OCI-M2 (cell line): Measurements from ENCODE around the gene SLC35A1.
"Not testable (repeated sequence)": the region's sequence is repeated elsewhere in the genome, so short reads cannot be mapped to it uniquely, and the experiment has no call there.

ENCODE experiments used
- DNase-seq: peaks from one replicate; lab custom pipeline; 2025; ENCODE audit not compliant: unreplicated experiment; lab: John Stamatoyannopoulos, UW

The SLC35A1 gene, protein sequence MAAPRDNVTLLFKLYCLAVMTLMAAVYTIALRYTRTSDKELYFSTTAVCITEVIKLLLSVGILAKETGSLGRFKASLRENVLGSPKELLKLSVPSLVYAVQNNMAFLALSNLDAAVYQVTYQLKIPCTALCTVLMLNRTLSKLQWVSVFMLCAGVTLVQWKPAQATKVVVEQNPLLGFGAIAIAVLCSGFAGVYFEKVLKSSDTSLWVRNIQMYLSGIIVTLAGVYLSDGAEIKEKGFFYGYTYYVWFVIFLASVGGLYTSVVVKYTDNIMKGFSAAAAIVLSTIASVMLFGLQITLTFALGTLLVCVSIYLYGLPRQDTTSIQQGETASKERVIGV

DNA sequence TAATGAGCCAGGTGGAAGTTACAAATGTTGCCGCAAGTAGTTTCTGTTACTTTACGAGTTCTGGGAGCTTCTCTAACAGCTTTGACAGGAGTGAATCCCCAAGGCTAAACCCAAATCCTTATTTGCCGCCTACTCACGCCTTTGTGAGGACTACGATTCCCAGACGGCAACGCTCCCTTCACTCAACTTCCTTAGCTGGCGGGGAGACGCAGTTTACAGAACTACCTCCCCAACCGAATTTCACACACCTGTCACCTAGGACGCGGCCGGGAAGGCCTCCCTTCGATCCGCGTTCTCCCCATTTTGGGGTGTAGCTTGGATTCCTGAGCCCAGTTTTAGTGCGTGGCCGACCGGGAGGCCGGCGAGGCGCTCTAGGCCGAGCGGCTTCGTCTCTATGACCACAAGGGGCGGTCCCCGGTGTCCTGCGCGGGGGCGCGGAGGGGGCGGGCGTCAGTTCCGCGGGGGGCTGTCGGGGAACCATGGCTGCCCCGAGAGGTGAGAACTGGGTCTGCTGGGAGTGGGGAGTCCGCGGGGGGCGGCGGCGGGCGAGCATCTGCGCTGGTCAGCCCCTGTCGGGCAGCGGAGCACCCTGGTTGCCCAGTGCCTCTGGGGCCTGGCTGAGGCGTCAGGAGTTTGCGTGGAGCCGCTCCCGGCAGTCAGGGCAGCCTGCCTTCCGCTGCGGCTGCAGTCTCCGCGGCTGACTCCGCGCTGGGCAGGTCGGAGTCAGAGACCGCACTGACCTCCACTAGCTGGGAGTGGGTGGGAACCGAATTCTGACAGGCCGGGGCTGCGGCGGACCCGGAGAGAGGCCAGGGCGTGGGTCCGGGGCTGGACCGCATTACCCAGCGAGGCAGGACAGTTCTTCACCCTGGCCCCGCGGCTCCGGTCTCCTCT is at the start of gene SLC35A1:
Gene SLC35A1, plus strand, starts transcription at position 450 of the 894 bp plus-strand sequence. Its CDS starts 30 bp downstream, at position 480.
- peak; percentile 82 for DNase-seq

DNA sequence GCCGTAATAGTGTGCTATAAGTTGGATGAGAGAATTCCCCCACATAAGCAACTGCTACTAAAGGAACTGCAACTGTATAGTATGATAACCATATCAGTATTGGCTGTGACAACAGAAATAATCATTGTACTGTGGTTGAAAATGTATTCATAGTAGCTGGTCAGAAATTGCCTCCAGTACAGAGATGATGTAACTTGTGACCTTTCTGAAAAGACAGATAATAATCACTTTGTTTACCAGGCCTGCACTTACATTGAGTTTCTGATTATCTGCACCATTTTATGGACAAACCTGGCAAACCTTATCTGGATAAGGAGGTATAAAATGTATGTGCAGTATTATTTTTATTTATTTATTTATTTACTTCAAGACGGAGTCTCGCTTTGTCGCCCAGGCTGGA is 46.0 kb upstream of the SLC35A1 start:
- DNase-seq, result no peak

DNA sequence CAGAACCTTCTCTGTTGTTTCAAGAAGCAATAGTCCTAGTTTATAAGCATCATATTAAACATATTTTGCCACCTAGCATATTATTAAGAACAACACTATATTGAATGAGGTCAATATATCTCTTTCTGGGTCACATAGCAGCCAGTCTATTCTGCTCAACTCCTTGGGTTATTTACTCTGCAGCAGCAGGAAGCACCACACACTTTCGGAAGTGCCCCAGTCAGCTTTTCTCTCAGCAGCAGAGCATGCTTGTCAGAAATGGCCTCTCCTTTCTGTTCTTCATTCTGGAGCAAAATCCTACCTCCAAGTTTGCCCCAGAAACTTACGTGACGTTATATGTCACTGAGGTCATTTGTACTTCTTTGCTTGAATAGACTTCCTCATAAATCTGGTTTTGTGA is 42.3 kb upstream of the SLC35A1 start:
- no peak for DNase-seq

DNA sequence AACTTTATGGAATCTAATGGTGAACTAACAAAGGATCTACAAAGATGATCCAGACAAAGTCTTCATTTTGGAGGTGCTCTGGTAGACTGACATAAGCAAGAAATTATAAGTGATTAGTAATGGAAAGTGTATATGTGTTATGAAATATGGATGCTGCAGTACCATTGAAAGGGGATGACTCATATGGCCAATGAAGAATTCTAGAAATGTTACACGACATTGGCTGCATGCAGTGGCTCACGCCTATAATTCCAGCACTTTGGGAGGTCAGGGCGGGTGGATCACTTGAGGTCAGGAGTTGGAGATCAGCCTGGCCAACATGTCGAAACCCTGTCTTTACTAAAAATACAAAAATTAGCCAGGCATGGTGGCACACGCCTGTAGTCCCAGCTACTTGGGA is 41.5 kb upstream of the SLC35A1 start:
- no peak for DNase-seq

DNA sequence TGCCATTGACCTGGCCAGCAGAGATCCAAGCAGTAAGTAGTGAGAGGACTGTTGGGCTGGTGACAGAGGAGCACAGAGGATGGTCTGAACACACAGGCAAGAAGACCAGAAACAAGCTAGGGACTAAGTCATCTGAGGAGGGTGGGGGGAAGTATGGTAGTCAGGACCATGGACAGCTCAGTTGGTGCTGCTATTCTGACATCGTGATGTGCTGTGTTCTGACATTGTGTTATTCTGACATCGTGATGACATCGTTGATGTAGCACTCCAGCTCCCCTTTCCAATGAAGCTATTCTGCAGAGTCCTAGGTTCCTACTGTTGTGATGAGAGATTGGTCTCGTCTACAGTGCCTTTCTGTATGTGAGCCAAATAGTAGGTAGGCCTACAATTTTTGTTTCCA is 36.3 kb upstream of the SLC35A1 start:
- peak; percentile 86 for DNase-seq

DNA sequence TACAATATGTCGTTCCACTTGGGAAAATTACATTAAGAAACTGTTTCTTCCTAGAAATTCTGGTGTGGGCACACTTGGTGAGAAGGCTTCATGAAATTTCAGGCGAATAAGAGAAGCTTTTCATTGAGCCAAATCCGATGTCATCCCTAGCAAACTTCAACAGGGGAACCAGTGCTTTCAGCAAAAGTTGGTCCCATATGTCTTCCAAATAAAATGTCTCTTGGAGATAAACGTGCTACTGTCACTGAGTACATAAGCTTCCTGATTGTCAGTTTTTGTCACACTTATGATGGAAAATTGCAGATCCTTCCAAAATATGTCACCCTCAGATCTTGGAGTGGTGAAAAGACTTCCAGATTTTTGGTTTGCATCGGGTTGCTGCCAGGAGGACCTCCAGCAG is 31.1 kb upstream of the SLC35A1 start:
- DNase-seq, result no peak

DNA sequence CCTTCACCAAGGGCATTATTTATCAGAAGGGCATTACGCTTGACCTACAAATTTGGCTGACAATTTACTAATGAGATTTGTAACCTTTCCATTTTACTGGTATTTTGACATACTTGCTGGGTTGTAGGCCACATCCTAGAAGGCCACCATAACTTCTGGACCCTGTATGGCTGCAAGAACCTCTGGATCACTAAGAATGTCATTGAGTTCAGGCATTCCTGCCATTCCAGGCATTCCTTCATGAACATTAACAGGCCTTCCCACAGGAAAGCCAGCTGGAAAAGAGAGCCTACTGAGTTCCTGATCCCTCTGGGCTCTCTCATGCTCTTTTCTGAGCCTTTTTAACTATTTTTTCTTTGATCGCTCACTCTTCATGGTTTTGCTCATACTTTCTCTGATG is 28.4 kb upstream of the SLC35A1 start:
- DNase-seq, result no peak

DNA sequence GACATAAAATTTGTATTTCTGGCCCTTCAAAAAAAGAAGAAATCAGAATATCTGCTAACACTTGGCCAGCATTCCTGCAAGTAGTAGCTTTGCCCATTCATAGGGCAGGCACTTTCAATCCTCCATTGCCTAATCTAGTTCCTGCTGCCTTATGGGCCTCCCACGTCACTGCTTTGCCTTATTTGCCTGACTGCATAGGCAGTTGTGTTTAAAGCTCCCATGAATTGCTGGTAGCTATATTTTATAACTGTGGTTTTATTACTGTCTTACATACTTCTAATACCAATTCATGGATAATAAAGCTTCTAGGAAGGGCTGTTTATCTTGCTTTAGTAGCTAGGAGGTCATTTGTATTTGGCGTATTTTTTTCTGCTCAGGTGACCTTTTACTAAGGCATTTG is 7.7 kb upstream of the SLC35A1 start:
- no peak for DNase-seq

DNA sequence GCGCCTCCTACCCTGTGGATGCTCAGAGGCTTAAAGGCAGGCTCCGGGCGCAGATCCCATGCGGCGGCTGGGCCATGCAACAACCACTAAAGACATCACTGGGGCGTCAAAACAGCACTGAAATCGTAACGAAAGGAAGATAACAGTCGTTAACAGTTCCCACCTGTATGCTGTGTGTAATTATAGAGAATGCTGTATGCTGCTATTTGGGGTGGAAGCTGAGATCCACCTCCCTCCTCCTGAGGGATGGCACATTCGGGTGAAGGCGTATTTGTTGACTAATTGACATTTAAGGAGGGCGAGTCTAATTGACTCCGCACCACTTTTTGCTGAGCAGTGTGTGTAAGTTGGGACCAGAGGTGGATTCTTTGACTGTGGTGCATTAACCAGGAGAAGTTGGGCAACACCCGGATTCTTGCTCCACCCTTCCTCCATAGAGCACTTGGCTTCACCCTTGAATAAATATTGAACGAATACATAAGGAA is 687 bp downstream of the SLC35A1 start:
- no peak for DNase-seq

DNA sequence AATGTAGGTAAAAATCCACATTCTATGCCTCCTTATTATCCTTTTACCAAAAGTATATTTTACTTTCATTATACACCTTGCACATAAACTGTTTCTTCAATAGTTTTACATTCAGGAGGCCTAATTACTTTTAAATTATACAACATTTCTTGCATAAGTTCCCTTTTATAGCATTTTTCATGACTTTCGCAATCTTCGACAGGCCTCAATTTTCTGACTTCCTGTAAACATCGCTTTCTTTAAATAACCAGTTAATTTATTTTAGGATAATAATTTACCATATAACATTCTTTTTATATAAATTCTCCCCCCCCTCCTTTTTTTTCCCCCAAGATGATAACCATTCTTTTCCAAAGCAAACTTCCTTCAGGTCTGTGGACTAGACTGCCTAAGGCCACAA is 9.2 kb downstream of the SLC35A1 start:
- no peak for DNase-seq

DNA sequence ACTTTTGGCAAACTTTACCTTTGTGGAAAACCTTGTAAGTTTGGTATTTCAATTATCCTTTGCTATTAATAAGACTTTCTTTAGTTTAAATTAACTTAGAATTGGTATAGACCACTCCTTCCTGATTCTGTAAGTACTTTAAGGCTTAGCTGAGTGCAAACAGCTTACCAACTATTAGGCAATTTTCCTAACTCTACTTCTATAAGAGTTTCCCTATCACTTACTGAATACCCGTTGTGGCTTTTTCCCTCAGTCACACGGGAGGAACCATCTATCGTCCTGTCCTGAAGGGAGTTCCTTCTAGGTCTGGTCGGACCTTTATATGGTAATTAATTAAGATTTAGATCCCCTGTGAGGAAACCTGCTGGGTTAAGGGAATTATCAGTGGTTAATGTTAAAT is 9.6 kb downstream of the SLC35A1 start:
- no peak for DNase-seq

DNA sequence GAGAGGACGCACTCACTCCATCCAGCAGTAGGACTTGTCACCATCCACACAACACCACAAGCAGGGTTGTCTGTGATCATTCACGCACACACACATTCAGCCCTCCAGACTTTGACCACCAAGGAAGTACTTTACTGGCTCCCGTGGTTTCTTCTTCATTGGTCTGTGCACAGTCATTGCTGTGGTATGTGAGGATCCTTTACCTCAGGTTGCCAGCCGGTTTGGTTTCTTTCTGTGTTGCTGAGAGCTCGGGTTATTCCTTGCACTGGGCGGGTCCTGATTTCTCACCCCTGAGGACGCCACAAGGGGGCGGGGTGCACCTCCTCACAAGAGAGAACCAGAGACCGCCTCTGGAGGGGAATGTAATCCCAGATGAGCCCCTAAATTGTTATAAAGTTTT is 11.2 kb downstream of the SLC35A1 start:
- DNase-seq, result no peak

DNA sequence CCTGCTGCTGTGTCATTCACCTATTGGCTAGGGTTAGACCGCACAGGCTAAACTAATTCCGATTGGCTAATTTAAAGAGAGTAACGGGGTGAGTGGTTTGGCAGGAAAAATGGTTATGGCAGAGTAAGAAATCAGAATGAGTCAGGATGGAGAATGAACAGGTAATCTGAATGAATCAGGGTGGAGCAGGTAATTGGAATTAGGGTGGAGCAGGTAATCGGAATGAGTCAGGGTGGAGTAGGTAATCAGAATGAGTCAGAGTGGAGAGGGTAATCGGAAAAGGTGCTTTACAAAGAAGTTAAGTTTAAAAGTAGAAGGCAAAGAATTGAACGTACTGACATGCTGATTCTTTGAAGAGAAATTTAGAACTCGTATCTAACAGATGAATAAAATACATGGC is 11.7 kb downstream of the SLC35A1 start:
- DNase-seq, result no peak

DNA sequence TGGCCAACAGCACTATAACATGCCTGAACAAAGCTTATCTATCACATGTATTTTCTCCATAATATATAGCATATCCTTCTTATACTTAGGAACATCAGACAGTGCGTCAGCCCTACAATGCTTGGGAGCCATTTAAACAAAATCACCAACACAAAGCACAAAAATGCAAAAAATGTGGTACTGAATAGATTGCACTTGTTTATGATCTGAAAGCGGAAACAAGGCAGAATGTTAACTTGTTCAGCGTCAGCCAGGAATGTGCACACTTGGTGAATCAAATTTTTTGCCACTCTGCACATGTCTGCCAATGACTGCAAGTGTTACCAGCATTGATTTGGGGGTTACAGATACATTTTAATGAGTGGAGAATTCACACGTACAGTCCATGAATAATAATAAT is 14.8 kb downstream of the SLC35A1 start:
- no peak for DNase-seq

DNA sequence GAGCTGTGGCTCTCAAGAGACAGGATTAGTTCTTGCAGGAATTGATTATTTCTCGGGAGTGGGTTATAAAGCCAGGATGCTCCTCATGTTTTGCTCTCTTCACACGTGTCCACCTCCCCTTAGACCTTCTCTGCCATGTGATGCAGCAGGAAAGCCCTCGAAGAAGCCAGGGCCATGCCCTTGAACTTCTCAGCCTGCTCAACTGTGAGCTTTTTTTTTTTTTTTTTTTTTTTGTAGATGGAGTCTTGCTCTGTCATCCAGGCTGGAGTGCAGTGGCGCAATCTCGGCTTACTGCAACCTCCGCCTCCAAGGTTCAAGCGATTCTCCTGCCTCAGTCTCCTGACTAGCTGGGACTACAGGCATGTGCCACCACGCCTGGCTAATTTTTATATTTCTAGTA is 16.6 kb downstream of the SLC35A1 start:
- DNase-seq, result not testable (repeated sequence)

DNA sequence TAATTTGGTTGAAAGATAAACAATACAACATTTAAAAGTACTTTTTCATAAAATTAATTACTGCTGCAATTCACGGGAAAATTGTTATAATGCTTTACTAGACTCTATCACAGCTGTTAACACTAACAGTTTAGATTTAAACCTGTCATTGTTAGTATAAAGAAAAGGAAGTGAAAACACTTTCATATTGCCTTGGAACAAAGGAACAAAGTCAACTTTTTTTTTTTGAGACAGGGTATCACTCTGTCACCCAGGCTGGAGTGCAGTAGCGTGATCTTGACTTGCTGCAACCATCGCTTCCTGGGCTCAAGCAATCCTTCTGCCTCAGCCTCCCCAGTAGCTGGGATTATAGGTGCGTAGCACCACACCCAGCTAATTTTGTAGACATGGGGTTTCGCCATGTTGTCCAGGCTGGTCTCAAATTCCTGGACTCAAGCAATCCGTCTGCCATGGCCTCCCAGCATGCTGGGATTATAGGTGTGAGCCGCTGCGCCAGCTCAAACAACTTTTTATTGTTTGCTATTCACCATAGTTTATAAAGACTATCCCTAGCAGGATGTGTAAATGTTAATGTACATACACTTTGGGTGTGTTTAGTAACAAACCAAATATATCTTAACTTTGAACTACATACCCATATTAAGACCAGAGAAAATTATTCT is 22.1 kb downstream of the SLC35A1 start:
- no peak for DNase-seq

DNA sequence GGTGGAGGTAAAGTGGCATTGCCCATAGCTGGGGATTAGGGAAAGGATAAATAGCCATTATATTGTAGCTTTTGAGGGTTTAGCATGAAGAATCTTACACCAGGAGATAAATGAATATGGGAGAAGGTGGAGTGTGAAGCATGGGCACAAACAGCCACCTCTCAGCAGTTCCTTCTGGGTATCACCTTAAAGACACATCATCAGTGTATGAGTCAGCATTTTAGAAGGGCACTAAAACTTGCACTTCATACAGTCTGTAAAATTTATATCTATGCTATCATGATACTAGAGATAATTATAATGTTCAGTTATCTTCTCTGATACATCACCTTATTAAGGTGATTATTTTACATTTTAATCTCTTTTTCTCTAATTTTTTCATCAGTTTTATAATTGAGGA is 25.3 kb downstream of the SLC35A1 start:
- no peak for DNase-seq

DNA sequence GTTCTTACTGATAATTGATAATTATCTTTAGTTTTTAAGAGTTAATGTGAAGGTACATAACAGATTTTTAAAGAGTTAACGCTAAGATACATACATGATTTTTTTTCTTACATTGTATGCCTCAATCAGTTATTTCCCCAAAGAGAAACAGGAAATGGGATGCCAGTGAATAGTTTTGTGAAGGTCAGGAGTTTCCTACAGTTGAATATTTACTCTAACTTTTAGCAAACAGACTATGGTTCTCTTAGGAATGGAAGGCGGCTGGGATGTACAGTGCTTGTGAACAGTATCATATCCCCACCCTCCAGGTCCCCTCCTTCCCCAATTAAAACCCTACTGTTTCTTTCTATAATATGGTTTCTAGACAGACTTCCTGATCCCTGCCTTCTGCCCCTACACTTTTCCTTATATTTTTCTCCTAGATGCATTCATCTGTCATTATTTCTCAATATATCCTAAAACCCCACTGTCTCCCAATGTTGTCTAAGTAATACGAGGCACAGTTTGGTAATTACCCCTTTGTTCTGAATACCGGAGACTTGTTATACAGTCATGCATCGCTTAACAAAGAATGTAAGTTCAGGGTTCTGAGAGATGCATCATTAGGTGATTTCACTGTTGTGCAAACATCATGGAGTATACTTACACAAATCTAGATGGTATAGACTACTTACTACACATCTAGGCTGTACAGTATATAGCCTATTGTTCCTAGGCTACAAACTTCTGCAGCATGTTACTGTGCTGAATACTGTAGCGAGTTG is 29.2 kb downstream of the SLC35A1 start:
- DNase-seq, result no peak

DNA sequence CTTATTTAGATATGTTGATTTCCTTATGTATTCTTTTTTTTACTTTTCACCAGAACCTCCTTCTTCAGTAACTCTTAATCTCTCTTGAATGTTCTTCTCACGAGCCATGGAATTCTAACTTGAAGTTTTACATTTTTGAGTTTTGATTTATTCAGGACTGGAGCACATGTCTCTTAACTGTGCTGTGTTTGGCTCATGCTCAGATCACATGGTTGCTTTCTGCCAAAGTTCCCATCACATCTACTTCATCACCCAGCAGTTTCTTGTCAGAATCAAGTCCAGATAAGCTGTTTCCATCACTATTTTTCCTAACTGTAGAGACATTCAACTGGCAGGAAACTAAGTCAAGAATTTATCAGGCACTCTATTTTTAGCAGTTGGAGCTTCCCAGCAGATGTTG is 31.7 kb downstream of the SLC35A1 start:
- no peak for DNase-seq

DNA sequence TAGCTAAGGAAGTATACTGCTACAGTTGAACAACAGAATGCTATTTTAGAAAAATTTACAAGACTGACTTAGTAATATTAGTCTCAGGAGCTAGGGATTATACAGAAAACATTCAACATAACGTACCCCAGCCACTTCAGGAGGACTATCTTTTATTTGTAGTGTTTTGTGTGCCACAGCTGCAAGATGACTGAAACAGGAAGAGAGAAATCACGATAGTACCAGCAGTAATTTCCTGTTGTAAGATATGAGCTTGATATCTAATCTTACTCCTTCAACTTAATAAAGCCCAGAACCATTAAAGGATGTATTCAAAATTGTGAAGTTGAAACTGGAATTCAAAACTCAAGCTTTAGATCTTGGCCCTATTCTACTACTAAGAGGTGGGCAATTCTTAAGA is 42.1 kb downstream of the SLC35A1 start:
- DNase-seq, result no peak

DNA sequence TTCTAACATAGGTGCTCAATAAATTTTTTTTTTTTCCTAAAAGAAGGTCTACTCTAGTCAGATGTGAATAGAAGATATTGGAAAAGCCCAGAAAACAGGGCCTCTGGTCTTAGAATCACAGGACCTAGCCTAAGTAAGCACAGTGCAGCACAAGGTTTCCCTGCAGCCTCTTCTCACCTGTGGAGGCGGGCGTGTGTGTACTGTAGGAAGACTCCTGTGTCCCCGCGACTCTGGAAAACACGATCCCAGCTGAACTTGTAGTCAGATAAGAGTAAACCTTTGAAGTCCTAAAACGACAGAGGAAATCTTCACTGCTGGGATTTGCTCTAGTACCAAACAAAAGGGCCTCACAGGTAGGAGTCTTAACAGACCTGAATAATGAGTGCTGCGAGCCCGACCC is 45.7 kb downstream of the SLC35A1 start:
- no peak for DNase-seq
